NCI-H2227 (cell line): Measurements from ENCODE around the gene STK24.

Experiments used
- DNase-seq: peaks from one replicate; lab custom pipeline; 2025; ENCODE audit not compliant: unreplicated experiment; lab: John Stamatoyannopoulos, UW

STK24 gene

DNA sequence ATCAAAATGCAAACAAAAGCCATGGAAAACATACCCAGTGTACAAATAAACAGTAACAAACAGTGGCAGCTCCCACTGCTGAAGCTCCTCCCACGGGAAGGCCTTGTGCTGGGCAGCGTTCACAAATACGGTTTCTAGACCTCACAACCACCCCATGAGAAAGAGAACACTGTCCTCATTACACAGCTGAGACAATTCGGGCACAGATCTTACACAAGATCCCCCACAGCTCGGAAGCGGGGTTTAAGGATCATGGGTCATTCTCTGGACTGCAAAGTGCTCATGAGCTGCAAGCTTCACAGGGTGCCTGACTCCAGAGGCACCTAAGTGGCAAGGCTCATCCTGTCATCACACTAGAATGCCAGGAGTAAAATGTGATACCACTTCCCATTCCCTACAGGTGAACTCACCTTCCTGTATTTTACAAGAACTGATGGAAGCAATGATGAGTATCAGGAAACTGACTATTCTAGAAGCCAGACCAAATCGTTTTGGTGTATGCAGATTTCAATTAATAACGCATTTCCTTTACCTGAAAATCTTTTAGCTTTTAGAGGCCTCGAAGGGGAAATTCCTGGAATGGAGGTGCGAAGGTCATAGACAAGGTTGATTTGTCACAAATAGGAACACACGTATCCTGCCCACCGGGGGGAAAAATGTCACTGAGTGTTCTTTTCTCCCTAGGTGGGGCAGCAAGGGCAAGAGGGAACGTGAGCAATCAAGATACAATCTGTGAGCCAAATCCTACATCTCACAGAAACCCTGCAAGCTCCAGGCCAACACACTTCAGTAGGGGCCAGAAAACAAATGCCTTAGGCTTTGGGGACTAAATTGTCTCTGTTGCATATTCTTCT, 41.2 kb downstream of the STK24 start:
- no peak for DNase-seq

- no peak for DNase-seq
Observed at GRCh38 chr13:98534821-98535220, 42.1 kb downstream of the STK24 start.

GRCh38 chr13:98533912-98534311, 43.0 kb downstream of the STK24 start:
- DNase-seq, result no peak

DNA sequence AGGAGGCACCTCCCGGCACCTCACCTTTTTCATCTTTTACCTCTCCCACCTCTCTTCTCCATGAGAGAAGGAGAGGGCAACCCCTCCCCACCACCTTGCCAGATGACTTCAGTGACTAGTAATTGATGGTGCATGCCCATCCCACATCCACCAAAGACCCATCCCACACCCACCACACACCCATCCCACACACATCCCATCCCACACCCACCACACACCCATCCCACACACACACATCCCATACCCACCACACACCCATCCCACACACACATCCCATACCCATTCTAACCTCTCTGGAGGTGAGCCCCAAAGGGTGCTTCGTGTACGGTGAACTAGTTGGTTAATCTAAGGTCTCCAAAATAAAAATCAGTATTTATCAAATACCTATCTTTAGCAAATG, 44.7 kb downstream of the STK24 start:
- DNase-seq, result no peak

DNA sequence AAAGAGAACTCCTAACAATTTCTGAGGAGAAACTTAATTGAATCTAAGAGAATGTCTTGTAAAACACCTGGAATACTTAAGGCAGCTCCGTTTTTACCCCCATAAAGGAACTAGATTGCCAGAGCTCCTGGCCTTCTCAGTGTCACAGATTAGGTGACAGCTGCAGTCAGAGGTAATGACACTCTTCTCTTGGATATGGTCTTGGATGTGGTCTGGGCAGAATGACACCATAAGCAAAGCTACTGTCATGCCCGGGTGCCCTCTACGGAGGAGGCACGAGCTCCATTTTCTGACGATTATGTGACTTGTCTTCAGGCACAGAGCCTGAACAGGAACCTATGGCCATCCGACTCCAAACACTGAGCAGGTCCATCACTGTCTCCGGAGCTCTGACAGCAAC, 46.7 kb downstream of the STK24 start:
- no peak for DNase-seq

DNA sequence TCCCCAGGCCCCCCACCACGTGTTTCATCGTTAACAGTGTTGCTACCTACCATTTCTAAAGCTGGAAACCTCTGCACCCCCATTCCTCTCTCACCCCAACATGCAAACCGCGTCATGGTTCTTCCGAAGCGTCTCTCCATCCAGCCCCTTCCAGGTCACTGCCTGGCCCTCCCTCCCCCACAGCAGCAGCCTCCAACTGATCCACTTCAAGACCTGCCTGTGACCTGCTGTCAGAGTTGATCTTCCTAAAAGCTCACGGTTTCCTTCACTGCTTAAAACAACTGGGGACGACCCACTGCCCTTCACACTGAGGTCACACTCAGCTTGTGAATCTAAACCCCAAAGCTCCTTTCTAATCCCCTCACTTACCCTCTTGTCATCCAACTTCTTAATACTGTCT, 47.7 kb downstream of the STK24 start:
- no peak for DNase-seq

GRCh38 chr13:98528663-98529064, 48.2 kb downstream of the STK24 start:
- DNase-seq, result no peak

GRCh38 chr13:98527526-98527925, 49.4 kb downstream of the STK24 start:
- DNase-seq, result no peak

- DNase-seq, result no peak
Observed at GRCh38 chr13:98526182-98526512, 50.8 kb downstream of the STK24 start.

- no peak for DNase-seq
Observed at GRCh38 chr13:98525456-98526181, 51.3 kb downstream of the STK24 start.

- DNase-seq, result no peak
Observed at GRCh38 chr13:98524793-98525192, 52.1 kb downstream of the STK24 start.

- no peak for DNase-seq
Observed at GRCh38 chr13:98524391-98524790, 52.5 kb downstream of the STK24 start.

DNA sequence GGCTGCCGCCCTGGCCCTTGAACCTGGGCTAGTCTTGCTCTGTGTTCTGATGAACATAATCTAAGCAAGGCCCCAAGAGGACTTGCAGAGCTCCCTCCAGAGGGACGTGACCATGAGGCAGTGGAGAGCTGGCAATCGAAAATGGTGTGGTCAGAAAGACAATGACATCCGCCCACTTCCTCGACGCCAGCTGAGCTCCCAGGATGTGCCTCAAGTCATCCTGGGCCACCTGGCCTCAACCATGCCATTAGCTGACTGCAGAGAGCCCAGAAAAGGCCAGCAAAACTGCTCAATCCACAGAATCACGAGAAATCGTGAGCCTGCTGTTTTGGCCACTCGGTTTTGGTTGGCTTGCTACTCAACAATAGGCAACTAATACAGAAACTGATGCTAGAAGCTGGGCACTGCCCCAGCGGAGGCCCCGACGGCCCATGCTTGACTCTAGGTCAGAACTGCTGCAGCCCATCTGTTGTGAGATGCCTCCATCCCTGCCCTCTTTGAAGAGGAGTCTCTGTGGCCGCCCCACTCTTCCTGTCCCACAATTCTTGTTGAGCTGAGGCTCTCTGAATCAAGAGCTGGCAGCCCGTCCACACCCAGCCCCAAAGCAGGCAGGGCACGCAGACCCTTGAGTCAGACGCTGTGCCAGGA, 53.3 kb downstream of the STK24 start:
- DNase-seq, result no peak

- DNase-seq, result no peak
Observed at GRCh38 chr13:98522371-98522770, 54.5 kb downstream of the STK24 start.

GRCh38 chr13:98521461-98522247, 55.3 kb downstream of the STK24 start:
- DNase-seq, result no peak

DNA sequence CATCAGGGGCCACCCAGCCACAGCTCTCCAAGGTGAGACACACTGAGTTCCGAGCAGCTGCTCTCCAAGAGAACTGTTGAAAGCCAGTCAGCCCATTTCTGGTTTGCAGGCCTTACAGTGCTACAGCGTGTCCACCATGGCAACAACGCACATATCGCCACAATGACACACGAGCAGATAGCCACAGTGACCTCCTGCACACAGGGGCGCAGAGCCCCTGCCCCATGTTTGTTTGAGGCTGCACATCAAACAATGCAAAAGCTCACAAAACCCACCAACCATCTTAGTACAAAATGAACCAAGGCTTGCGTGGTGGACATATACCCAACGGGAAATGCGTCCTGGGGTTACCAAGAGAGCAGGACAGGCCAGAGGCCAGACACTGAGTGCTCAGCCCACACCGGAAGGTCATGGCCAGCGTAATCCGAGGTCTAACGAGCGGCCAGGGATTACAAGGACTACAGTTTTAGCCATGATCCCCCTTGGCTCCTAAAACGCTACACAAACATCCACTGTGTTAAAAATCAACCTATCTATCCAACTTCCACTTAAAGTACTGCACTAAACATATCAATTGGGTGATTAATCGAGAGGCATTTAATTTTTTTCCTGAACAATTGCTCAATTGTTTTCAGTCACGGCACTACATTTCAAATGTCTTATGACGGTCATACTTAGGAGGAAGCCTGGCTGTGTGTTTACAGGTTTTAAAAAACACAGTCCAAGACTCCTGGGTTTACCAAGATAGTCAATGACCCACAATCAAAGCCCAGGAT, 56.0 kb downstream of the STK24 start:
- DNase-seq, result no peak

DNA sequence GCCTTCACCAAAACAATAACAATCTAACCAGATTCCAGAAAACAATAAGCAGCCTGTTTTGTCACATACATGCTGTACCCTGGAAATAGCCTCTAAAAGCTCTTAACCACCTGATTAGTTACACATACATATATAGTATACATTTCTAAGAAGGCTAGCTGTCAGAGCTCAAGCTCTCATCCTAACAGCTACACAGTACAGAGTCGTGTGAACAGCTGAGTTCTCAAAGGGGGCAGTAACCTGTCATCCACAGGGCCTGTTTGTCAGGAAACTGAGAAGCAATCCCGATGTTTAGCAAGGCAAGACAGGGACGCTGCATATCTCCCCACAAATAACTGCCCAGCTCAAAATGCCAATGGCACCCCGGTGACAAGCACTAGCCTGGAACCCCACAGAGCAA, 56.9 kb downstream of the STK24 start:
- no peak for DNase-seq

GRCh38 chr13:98517576-98518310, 59.2 kb downstream of the STK24 start:
- no peak for DNase-seq

- no peak for DNase-seq
Observed at GRCh38 chr13:98515818-98516465, 61.0 kb downstream of the STK24 start.
